Left ventricle myocardium superior (tissue), 1 donor: ENCODE results near the gene ANKIB1. TPM values are rescaled to one million over a fixed set of nuclear protein-coding genes. Genes with fewer than 3 reads are reported as not detected.
"Not testable (repeated sequence)": the region's sequence is repeated elsewhere in the genome, so short reads cannot be mapped to it uniquely, and the experiment has no call there.

ENCODE experiments used
- ATAC-seq: fragments of 200-7000 bp; cut with Tn5 transposase; one replicate; pipeline ENCODE4 v1.9.1; 2020; ENCODE audit warnings: mild to moderate bottlenecking, moderate library complexity
- DNase-seq: peaks from one replicate; pipeline ENCODE4 v3.0.0-alpha.2; 2020
- intact Hi-C: fragments of 100-400 bp; cut with micrococcal nuclease; formaldehyde crosslinking; loops from one replicate; pipeline ENCODE4 v1.11.0; 2022
- long read RNA-seq: library from polyadenylated mRNA; unstranded; transcript quantifications from one replicate; pipeline ENCODE4 v2.0.0, GENCODE V29; 2021
- total RNA-seq: library from RNA; stranded (reverse); fragmentation: NEBNext Ultra II Directional; extraction: Animal tissue kit (Norgen Biotek cat#: 25700); gene quantifications from one replicate; pipeline ENCODE4 v1.2.1, GENCODE V29; 2021
- donor health status: DM: no; HTN: yes; CAD: no; lungs with severe emphysema.

ANKIB1 gene
- 39.3 TPM for total RNA-seq
- long read RNA-seq, full-length matches to known transcripts: 2 of 21 reads
- long read RNA-seq, partial matches to known transcripts: 15 of 21 reads
- long read RNA-seq, other reads (novel, unspliced or antisense): 4 of 21 reads

- DNase-seq (peak; percentile 91), ATAC-seq (peak; percentile 95)
- intact Hi-C loops: no loop called here
These were observed at the start of gene ANKIB1, which contains the start of gene KRIT1 for GRCh38 chr7:92245487-92246359. ANKIB1 (plus strand) TSS chr7:92245974; CDS start chr7:92294979, 49,005 bp downstream. KRIT1 (minus strand) TSS chr7:92245914; CDS start chr7:92242135, 3,779 bp downstream.

- no peak for DNase-seq
- ATAC-seq: no peak
- intact Hi-C loops: no loop called here
These were observed 45.0 kb upstream of the ANKIB1 start for GRCh38 chr7:92200791-92201190.

GRCh38 chr7:92205987-92206386 is 39.8 kb upstream of the ANKIB1 start:
- ATAC-seq (no peak), DNase-seq (no peak)
- intact Hi-C loops: no loop called here

GRCh38 chr7:92206672-92207071 is 39.1 kb upstream of the ANKIB1 start:
- ATAC-seq (no peak), DNase-seq (no peak)
- intact Hi-C loops: no loop called here

- ATAC-seq (no peak), DNase-seq (no peak)
- intact Hi-C loops: no loop called here
These were observed 24.0 kb upstream of the ANKIB1 start for GRCh38 chr7:92221766-92222165.

DNA sequence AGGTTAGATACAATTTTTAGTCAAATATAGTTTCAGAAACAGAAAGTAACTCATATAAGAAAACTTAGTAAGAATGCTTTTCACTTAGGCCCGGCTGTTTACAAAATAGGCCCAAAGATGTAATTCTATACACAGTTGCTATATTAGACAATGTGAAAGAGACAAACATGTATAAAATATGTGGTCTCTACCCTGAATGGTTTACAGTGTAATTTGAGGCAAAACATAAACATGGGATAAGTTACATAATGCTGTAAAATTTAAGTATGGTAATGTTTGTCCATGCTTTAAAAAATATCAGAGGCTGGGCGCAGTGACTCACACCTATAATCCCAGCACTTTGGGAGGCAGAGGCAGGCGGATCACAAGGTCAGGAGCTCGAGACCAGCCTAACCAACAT is 18.8 kb upstream of the ANKIB1 start:
- no peak for ATAC-seq
- intact Hi-C loops: no loop called here
- DNase-seq: no peak

- DNase-seq (no peak), ATAC-seq (no peak)
- intact Hi-C loops: no loop called here
These were observed 17.7 kb upstream of the ANKIB1 start for GRCh38 chr7:92228100-92228499.

GRCh38 chr7:92228742-92229141 is 17.0 kb upstream of the ANKIB1 start:
- no peak for DNase-seq
- intact Hi-C loops: no loop called here

DNA sequence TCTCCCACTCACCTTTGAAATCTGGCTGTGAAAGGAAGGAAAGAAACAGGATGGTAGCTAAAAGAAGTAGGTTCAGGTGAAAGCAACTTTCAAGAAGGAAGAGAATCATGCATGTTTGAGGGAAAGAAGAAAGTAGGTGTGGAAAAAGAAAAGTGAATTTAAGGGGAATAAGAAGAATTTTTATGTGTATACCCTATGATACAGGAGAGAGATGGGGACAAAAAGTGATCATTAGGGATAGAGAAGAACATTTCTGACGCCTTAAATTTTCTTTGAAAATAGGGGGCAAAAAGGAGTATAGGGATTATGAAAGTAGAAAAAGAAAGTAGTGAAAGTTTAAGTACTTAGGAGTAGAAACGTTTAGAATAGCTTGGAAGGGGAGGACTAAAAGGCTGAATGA is 15.2 kb upstream of the ANKIB1 start:
- intact Hi-C loops: no loop called here
- DNase-seq (no peak), ATAC-seq (no peak)

More at GRCh38 chr7:92228742-92229141, 17.0 kb upstream of the ANKIB1 start:
- no peak for ATAC-seq

DNA sequence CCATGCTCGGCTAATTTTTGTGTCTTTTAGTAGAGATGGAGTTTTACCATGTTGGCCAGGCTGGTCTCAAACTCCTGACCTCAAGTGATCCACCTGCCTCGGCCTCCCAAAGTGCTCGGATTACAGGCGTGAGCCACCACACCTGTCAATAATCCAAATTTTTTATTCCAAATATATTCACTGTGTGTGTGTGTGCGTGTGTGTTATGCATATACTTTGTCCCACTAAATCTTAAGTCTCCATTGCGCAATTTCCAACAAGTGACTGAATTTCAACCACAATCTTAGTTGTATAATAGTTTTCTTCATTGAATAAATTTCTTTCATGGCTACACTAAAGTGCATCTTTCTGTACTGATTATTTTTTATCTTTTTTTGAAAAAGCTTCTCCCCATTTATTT is 2.8 kb upstream of the ANKIB1 start:
- intact Hi-C loops: no loop called here
- ATAC-seq (no peak), DNase-seq (no peak)

- DNase-seq (no peak), ATAC-seq (peak; percentile 9)
- intact Hi-C loops: no loop called here
These were observed 827 bp upstream of the ANKIB1 start for GRCh38 chr7:92244808-92245486.

GRCh38 chr7:92246360-92247101 is 757 bp downstream of the ANKIB1 start:
- intact Hi-C loops: no loop called here
- ATAC-seq (peak; percentile 41), DNase-seq (no peak)

GRCh38 chr7:92250603-92251002 is 4.8 kb downstream of the ANKIB1 start:
- intact Hi-C loops: no loop called here
- DNase-seq (no peak), ATAC-seq (no peak)

DNA sequence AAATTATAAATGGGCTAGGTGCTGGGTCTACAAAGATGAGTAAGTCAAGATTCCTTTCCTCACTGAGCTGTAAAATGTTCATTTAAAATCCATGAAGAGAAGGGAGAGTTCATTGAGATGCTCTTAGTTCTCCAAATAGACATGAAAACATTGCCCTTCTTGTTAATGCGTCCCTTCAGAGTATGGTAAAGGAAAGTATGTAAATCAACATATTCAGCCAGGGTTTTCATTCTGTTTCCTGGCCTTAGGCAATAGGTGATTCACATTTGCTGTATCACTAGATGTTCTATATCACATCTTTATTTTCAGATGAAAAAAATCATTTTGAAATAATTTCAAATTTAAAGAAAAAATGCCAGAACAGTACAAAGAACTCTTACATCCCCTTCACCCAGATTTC is 5.4 kb downstream of the ANKIB1 start:
- ATAC-seq (no peak), DNase-seq (no peak)
- intact Hi-C loops: no loop called here

DNA sequence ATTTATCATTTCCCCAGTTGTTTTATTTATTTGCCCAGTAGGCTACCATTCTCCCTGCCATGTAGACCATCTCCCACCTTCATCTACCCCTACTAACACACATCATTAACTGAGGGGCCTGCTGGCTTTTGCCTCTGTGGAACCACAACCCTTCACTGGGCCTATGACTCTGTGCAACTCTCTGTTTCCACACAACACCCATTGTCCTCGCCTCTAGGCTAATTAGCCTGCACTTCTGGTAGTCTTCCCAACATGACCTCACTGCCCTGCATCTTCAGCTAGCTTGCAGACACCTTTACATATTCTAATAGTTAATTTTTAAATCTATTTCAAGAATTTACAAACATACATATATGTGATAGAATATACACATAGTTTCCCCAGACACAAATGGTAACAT is 7.5 kb downstream of the ANKIB1 start:
- ATAC-seq: no peak
- no peak for DNase-seq
- intact Hi-C loops: no loop called here

DNA sequence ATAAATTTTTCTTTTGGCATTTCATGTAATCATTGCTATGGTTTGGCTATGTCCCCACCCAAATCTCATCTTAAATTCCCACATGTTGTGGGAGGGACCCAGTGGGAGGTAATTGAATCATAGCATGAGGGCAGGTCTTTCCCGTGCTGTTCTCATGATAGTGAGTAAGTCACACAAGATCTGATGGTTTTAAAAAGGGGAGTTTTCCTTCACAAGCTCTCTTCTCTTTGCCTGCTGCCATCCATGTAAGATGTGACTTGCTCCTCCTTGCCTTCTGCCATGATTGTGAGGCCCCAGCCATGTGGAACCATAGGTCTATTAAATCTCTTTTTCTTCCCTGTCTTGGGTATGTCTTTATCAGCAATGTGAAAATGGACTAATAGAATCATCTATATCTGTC is 9.0 kb downstream of the ANKIB1 start:
- ATAC-seq, DNase-seq, intact Hi-C loops: not testable (repeated sequence)

- ATAC-seq (peak; percentile 50), DNase-seq (no peak)
- intact Hi-C loops: no loop called here
These were observed 9.5 kb downstream of the ANKIB1 start for GRCh38 chr7:92255308-92255707.

GRCh38 chr7:92259062-92259461 is 13.3 kb downstream of the ANKIB1 start:
- DNase-seq: no peak
- peak; percentile 86 for ATAC-seq
- intact Hi-C loops: no loop called here

DNA sequence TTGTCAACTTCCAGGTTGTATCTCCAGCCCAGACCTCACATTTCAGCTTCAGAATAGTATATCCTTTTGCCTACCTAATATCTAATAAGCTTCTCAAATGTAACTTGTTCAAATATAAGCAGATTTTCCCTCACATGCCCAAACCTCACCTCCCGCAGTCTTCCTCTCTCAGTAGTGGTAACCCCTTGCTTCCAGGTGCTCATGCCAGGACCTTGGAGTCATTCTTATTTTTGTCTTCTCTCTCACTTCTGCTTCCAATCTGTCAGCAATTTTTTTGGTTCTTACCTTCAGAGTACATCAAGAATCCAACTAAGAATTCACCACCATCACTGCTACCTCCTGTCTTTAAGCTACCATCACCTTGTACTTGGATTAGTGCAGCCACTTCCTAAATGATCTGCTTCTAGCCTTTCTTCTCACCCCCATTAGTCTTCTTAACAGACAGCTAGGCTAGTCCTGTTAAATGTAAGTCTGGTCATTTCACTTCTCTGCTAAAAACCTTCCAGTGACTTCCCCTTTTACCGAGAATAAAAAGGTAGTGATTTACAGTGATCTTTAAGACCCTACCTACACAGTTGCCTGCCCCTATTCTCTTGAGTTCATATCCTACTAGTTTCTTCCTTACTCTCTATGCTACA is 14.0 kb downstream of the ANKIB1 start:
- peak; percentile 62 for ATAC-seq
- intact Hi-C loops: loop anchor here (10.0 kb wide), 1 partner anchor 775 kb away; no protein-coding TSS in a partner anchor

More for the DNA sequence above, 14.0 kb downstream of the ANKIB1 start:
- DNase-seq: no peak
